WTC11 (cell line): ENCODE data around the gene NALCN. TPM values are rescaled to one million over a fixed set of nuclear protein-coding genes. Genes with fewer than 3 reads are reported as not detected.

Experiments used
- ATAC-seq: fragments of 200-7000 bp; cut with Tn5 transposase; 2 replicates; pipeline ENCODE4 v1.10.0; 2021; ENCODE audit warnings: mild to moderate bottlenecking, moderate library complexity
- CTCF ChIA-PET: fragments of 300-600 bp; sonication (Branson Sonifier 250); formaldehyde crosslinking; loops from one replicate; lab custom pipeline; 2021; ENCODE audit warnings: antibody characterized with exemption; lab: Charles Lee
- POLR2A ChIA-PET: fragments of 350-600 bp; sonication (Branson Sonifier 250); formaldehyde crosslinking; loops from one replicate; lab custom pipeline; 2021; ENCODE audit warnings: antibody characterized with exemption; lab: Charles Lee
- DNase-seq: peaks from one replicate; pipeline ENCODE4 v3.0.0; 2021; ENCODE audit warnings: low spot score
- H3K27ac Mint-ChIP-seq: 2 replicates; pipeline ENCODE4 v1.8.0; 2021; ENCODE audit warnings: mixed read lengths
- H3K27me3 Mint-ChIP-seq: 2 replicates; pipeline ENCODE4 v1.8.0; 2021; ENCODE audit warnings: low read depth, mild to moderate bottlenecking, moderate library complexity, mixed read lengths
- H3K36me3 Mint-ChIP-seq: 2 replicates; pipeline ENCODE4 v1.8.0; 2021; ENCODE audit warnings: mixed read lengths
- H3K4me1 Mint-ChIP-seq: 2 replicates; pipeline ENCODE4 v1.8.0; 2022; ENCODE audit warnings: mixed read lengths
- H3K4me3 Mint-ChIP-seq: 2 replicates; pipeline ENCODE4 v1.8.0; 2021; ENCODE audit warnings: mild to moderate bottlenecking, moderate library complexity, mixed read lengths
- H3K9me3 Mint-ChIP-seq: 2 replicates; pipeline ENCODE4 v1.8.0; 2021; ENCODE audit warnings: mixed read lengths
- AR ChIP-seq: fragments of 250-450 bp; sonication (Bioruptor Pico); IDR thresholded peaks from 2 replicates; pipeline ENCODE4 v1.9.0; 2021; ENCODE audit warnings: mild to moderate bottlenecking
- ATF1 ChIP-seq: sonication (generic); formaldehyde crosslinking; IDR thresholded peaks from 2 replicates; pipeline ENCODE4 v1.8.1; 2023; ENCODE audit warnings: mild to moderate bottlenecking, moderate library complexity, missing genetic modification reagents
- ATF6 ChIP-seq: sonication (generic); formaldehyde crosslinking; IDR thresholded peaks from 2 replicates; pipeline ENCODE4 v1.8.1; 2023; ENCODE audit warnings: mild to moderate bottlenecking, missing genetic modification reagents
- CBFB ChIP-seq: sonication (generic); formaldehyde crosslinking; IDR thresholded peaks from 2 replicates; pipeline ENCODE4 v1.8.1; 2022; ENCODE audit warnings: mild to moderate bottlenecking, low read depth, missing genetic modification reagents
- CREB1 ChIP-seq: sonication (generic); formaldehyde crosslinking; IDR thresholded peaks from 2 replicates; pipeline ENCODE4 v1.8.0; 2023; ENCODE audit warnings: mild to moderate bottlenecking, missing genetic modification reagents
- CTCF ChIP-seq: fragments of 200-600 bp; IDR thresholded peaks from 2 replicates; pipeline ENCODE4 v1.8.0; 2022; ENCODE audit warnings: antibody characterized with exemption
- E2F1 ChIP-seq: sonication (generic); formaldehyde crosslinking; IDR thresholded peaks from 2 replicates; pipeline ENCODE4 v1.8.0; 2022; ENCODE audit warnings: mild to moderate bottlenecking, missing genetic modification reagents
- ELF4 ChIP-seq: sonication (generic); formaldehyde crosslinking; IDR thresholded peaks from 2 replicates; pipeline ENCODE4 v1.8.1; 2022; ENCODE audit warnings: low read depth, mild to moderate bottlenecking, moderate library complexity, missing genetic modification reagents
- ESRRA ChIP-seq: sonication (generic); formaldehyde crosslinking; IDR thresholded peaks from 2 replicates; pipeline ENCODE4 v1.8.1; 2022; ENCODE audit warnings: mild to moderate bottlenecking, missing genetic modification reagents, borderline replicate concordance
- ETV6 ChIP-seq: sonication (generic); formaldehyde crosslinking; IDR thresholded peaks from 2 replicates; pipeline ENCODE4 v1.8.1; 2022; ENCODE audit warnings: mild to moderate bottlenecking, missing genetic modification reagents
- NFYB ChIP-seq: sonication (generic); formaldehyde crosslinking; conservative IDR thresholded peaks from 2 replicates; pipeline ENCODE4 v1.8.0; 2022; ENCODE audit warnings: low read depth, missing genetic modification reagents
- PRRX2 ChIP-seq: fragments of 250-450 bp; sonication (Bioruptor Pico); IDR thresholded peaks from 2 replicates; pipeline ENCODE4 v1.8.0; 2021; ENCODE audit warnings: mild to moderate bottlenecking
- STAT6 ChIP-seq: sonication (generic); formaldehyde crosslinking; conservative IDR thresholded peaks from 2 replicates; pipeline ENCODE4 v1.8.1; 2023; ENCODE audit warnings: mild to moderate bottlenecking, low read depth, missing genetic modification reagents, moderate library complexity
- TEAD4 ChIP-seq: sonication (generic); formaldehyde crosslinking; IDR thresholded peaks from 2 replicates; pipeline ENCODE4 v1.8.0; 2022; ENCODE audit warnings: mild to moderate bottlenecking, missing genetic modification reagents
- USF2 ChIP-seq: sonication (generic); formaldehyde crosslinking; IDR thresholded peaks from 2 replicates; pipeline ENCODE4 v1.8.1; 2023; ENCODE audit warnings: mild to moderate bottlenecking, missing genetic modification reagents, moderate library complexity
- ZBTB21 ChIP-seq: sonication (generic); formaldehyde crosslinking; IDR thresholded peaks from 2 replicates; pipeline ENCODE4 v1.8.1; 2023; ENCODE audit warnings: mild to moderate bottlenecking, missing genetic modification reagents, borderline replicate concordance
- ZMAT4 ChIP-seq: fragments of 250-450 bp; sonication (Bioruptor Pico); IDR thresholded peaks from 2 replicates; pipeline ENCODE4 v1.9.0; 2021; ENCODE audit warnings: mild to moderate bottlenecking
- ZNF219 ChIP-seq: sonication (generic); formaldehyde crosslinking; IDR thresholded peaks from 2 replicates; pipeline ENCODE4 v1.8.0; 2023; ENCODE audit warnings: missing genetic modification reagents, mild to moderate bottlenecking, borderline replicate concordance
- ZNF232 ChIP-seq: sonication (generic); formaldehyde crosslinking; IDR thresholded peaks from 2 replicates; pipeline ENCODE4 v1.8.0; 2022; ENCODE audit warnings: mild to moderate bottlenecking, missing genetic modification reagents
- ZNF263 ChIP-seq: sonication (generic); formaldehyde crosslinking; IDR thresholded peaks from 2 replicates; pipeline ENCODE4 v1.8.1; 2022; ENCODE audit warnings: low read depth, mild to moderate bottlenecking, moderate library complexity, missing genetic modification reagents
- ZNF423 ChIP-seq: fragments of 250-450 bp; sonication (Bioruptor Pico); IDR thresholded peaks from 2 replicates; pipeline ENCODE4 v2.1.2; 2022; ENCODE audit warnings: mild to moderate bottlenecking, moderate library complexity
- total RNA-seq: library from RNA; stranded (reverse); gene quantifications from 3 replicates; pipeline ENCODE4 v1.2.3, GENCODE V29; 2021

NALCN gene
- total RNA-seq, 1 experiment from 2014 or later = 0.33 TPM

- TF ChIP-seq ESRRA (CRISPR knock-in tag) (no peak), CREB1 (CRISPR knock-in tag) (no peak), ZMAT4 (CRISPR knock-in tag) (no peak), PRRX2 (no peak), ZNF232 (CRISPR knock-in tag) (no peak)
Observed at GRCh38 chr13:101181076-101181685, 235.1 kb downstream of the NALCN start (continued).

GRCh38 chr13:101179021-101179420, 237.3 kb downstream of the NALCN start:
- no peaks in the 10 kb centered on the region for H3K36me3 Mint-ChIP-seq
- no peaks in the 10 kb centered on the region for H3K27me3 Mint-ChIP-seq
- POLR2A ChIA-PET = no interaction called here
- TF ChIP-seq NFYB (CRISPR knock-in tag) (no peak), ZBTB21 (CRISPR knock-in tag) (no peak), ETV6 (CRISPR knock-in tag) (no peak), E2F1 (no peak), AR (no peak), ZNF219 (CRISPR knock-in tag) (no peak)
- TF ChIP-seq, all 79 proteins: peak for 0
- peaks cover 7% of the 10 kb centered on the region; the same call in 1 of the 2 replicates for H3K9me3 Mint-ChIP-seq
- DNase-seq (no peak), ATAC-seq (no peak)
- H3K27ac Mint-ChIP-seq = no peak overlapping the region
- H3K4me3 Mint-ChIP-seq = no peak overlapping the region
- CTCF ChIA-PET = interaction anchor here (1.3 kb wide), 1 partner anchor 23 kb away, joined by 4 read pairs; no protein-coding TSS in a partner anchor
- H3K4me1 Mint-ChIP-seq = peaks cover 5% of the 10 kb centered on the region; the same call in 1 of the 2 replicates

- ChIA-PET CTCF (no interaction called here), POLR2A (no interaction called here)
- Mint-ChIP-seq H3K27ac (no peak overlapping the region), H3K4me3 (no peak overlapping the region), H3K4me1 (peaks cover 5% of the 10 kb centered on the region; the same call in 1 of the 2 replicates), H3K27me3 (no peaks in the 10 kb centered on the region), H3K36me3 (no peaks in the 10 kb centered on the region), H3K9me3 (peaks cover 7% of the 10 kb centered on the region; the same call in 1 of the 2 replicates)
- ATAC-seq (no peak), DNase-seq (no peak)
- TF ChIP-seq ZNF423 (CRISPR knock-in tag) = no peak
- TF ChIP-seq CTCF = no peak
- TF ChIP-seq CBFB = no peak
- no peak for TF ChIP-seq ATF1
- no peak for TF ChIP-seq ZNF263 (CRISPR knock-in tag)
- no peak for TF ChIP-seq ELF4
- TF ChIP-seq USF2 (CRISPR knock-in tag) = no peak
- TF ChIP-seq ATF6 (CRISPR knock-in tag) = no peak
- no peak for TF ChIP-seq ZMAT4 (CRISPR knock-in tag)
- TF ChIP-seq STAT6 (CRISPR knock-in tag) = no peak
- no peak for TF ChIP-seq TEAD4 (CRISPR knock-in tag)
Observed at GRCh38 chr13:101178406-101178805, 237.9 kb downstream of the NALCN start.
